Skin epidermis (tissue), 12 donors: ENCODE measurements around the gene ATAD2B.
"Not testable (repeated sequence)": the region's sequence is repeated elsewhere in the genome, so short reads cannot be mapped to it uniquely, and the experiment has no call there.

Experiments used
- H3K27ac ChIP-seq, 21 experiments: fragments of 200-600 bp; sonication (generic) in 11 of 21; one replicate each; pipeline ENCODE4 v1.5.0; 2020; ENCODE audit warnings: mild to moderate bottlenecking in 3 of 21, inconsistent platforms in 2 of 21, moderate library complexity in 2 of 21
- H3K4me3 ChIP-seq, 7 experiments: fragments of 200-600 bp; sonication (generic) in 2 of 7; one replicate each; pipeline ENCODE4 v1.5.0; 2020; ENCODE audit warnings: inconsistent platforms in 2 of 7, mild to moderate bottlenecking in 2 of 7, moderate library complexity in 1 of 7

Gene ATAD2B

GRCh38 chr2:23926750-23927571 lies at the start of gene ATAD2B:
Gene ATAD2B, minus strand, starts transcription at chr2:23927123. Its CDS starts 353 bp downstream, at chr2:23926770.
- Histone ChIP-seq H3K4me3 (peak within 1 kb of the TSS; percentile 74 to 97 (median 90)), H3K27ac (peak within 1 kb of the TSS; percentile 91 to 100 (median 99))

- Histone ChIP-seq H3K27ac (no peak overlapping the region), H3K4me3 (no peak overlapping the region)
Measured at GRCh38 chr2:23967846-23968245, 40.9 kb upstream of the ATAD2B start.

- Histone ChIP-seq H3K4me3 (no peak overlapping the region), H3K27ac (no peak overlapping the region)
Measured at GRCh38 chr2:23954325-23955014, 27.5 kb upstream of the ATAD2B start.

- Histone ChIP-seq H3K27ac (no peak overlapping the region), H3K4me3 (no peak overlapping the region)
Measured at GRCh38 chr2:23953625-23954024, 26.7 kb upstream of the ATAD2B start.

GRCh38 chr2:23952558-23952957 lies 25.6 kb upstream of the ATAD2B start:
- H3K4me3 ChIP-seq, H3K27ac ChIP-seq: not testable (repeated sequence)

- Histone ChIP-seq H3K27ac (no peak overlapping the region), H3K4me3 (no peak overlapping the region)
Measured at GRCh38 chr2:23947350-23947749, 20.4 kb upstream of the ATAD2B start.

- Histone ChIP-seq H3K4me3 (no peak overlapping the region), H3K27ac (no peak overlapping the region)
Measured at GRCh38 chr2:23944976-23945375, 18.1 kb upstream of the ATAD2B start.

GRCh38 chr2:23944527-23944926 lies 17.6 kb upstream of the ATAD2B start:
- Histone ChIP-seq H3K4me3 (no peak overlapping the region), H3K27ac (peak overlapping the region in 2 of 21 experiments; percentile 17 to 33)

- Histone ChIP-seq H3K4me3 (no peak overlapping the region), H3K27ac (no peak overlapping the region)
Measured at GRCh38 chr2:23943666-23944065, 16.7 kb upstream of the ATAD2B start.

GRCh38 chr2:23941644-23942043 lies 14.7 kb upstream of the ATAD2B start:
- H3K4me3 ChIP-seq, result peak overlapping the region in 4 of 7 experiments; percentile 67 to 92 (median 73)
- H3K27ac ChIP-seq, result no peak overlapping the region

- Histone ChIP-seq H3K27ac (peak overlapping the region; percentile 78 to 99 (median 89)), H3K4me3 (peak overlapping the region; percentile 67 to 99 (median 91))
Measured at GRCh38 chr2:23940718-23941620, 14.0 kb upstream of the ATAD2B start.

- H3K27ac ChIP-seq, result peak within 1 kb of the TSS; percentile 78 to 99 (median 89)
- H3K4me3 ChIP-seq, result peak within 1 kb of the TSS; percentile 67 to 99 (median 91)
Measured at GRCh38 chr2:23939987-23940717, 13.2 kb upstream of the ATAD2B start, which contains the start of gene UBXN2A. Gene UBXN2A, plus strand, starts transcription at chr2:23940463. Its CDS starts 17,852 bp downstream, at chr2:23958315.

GRCh38 chr2:23934259-23934658 lies 7.3 kb upstream of the ATAD2B start:
- Histone ChIP-seq H3K4me3 (no peak overlapping the region), H3K27ac (no peak overlapping the region)

GRCh38 chr2:23926290-23926749 lies 603 bp downstream of the ATAD2B start:
- peak overlapping the region; percentile 91 to 100 (median 99) for H3K27ac ChIP-seq
- peak overlapping the region; percentile 74 to 97 (median 90) for H3K4me3 ChIP-seq

- Histone ChIP-seq H3K4me3 (peak overlapping the region; percentile 74 to 97 (median 90)), H3K27ac (peak overlapping the region; percentile 91 to 100 (median 99))
Measured at GRCh38 chr2:23925702-23926289, 1.1 kb downstream of the ATAD2B start.

GRCh38 chr2:23924589-23925359 lies 2.1 kb downstream of the ATAD2B start:
- peak overlapping the region in 6 of 7 experiments; percentile 74 to 97 (median 86) for H3K4me3 ChIP-seq
- peak overlapping the region in 11 of 21 experiments; percentile 96 to 100 (median 99) for H3K27ac ChIP-seq

GRCh38 chr2:23918837-23919489 lies 8.0 kb downstream of the ATAD2B start:
- H3K27ac ChIP-seq, result no peak overlapping the region
- H3K4me3 ChIP-seq, result no peak overlapping the region
